NCI-H2029 treated with DMSO at 0.1 percent for 48 hours (cell line): Measurements from ENCODE around the gene SLCO1C1.
"Not testable (repeated sequence)": the region's sequence is repeated elsewhere in the genome, so short reads cannot be mapped to it uniquely, and the experiment has no call there.

Experiments
- DNase-seq: peaks from one replicate; lab custom pipeline; 2025; lab: John Stamatoyannopoulos, UW

The SLCO1C1 gene

GRCh38 chr12:20695232-20695631 is at the start of gene SLCO1C1:
Gene SLCO1C1, plus strand, starts transcription at chr12:20695332. Its CDS starts 4,245 bp downstream, at chr12:20699577.
- no peak for DNase-seq

- DNase-seq = no peak
These were observed 48.8 kb upstream of the SLCO1C1 start for GRCh38 chr12:20646239-20646827.

- DNase-seq = no peak
These were observed 41.3 kb upstream of the SLCO1C1 start for GRCh38 chr12:20653871-20654270.

GRCh38 chr12:20656600-20656999 is 38.5 kb upstream of the SLCO1C1 start:
- no peak for DNase-seq

GRCh38 chr12:20657496-20657895 is 37.6 kb upstream of the SLCO1C1 start:
- DNase-seq = no peak

- no peak for DNase-seq
These were observed 13.8 kb upstream of the SLCO1C1 start for GRCh38 chr12:20681334-20681733.

- DNase-seq = no peak
These were observed 1.2 kb downstream of the SLCO1C1 start for GRCh38 chr12:20696181-20696905.

GRCh38 chr12:20701106-20701505 is 6.0 kb downstream of the SLCO1C1 start:
- no peak for DNase-seq

- no peak for DNase-seq
These were observed 9.7 kb downstream of the SLCO1C1 start for GRCh38 chr12:20704860-20705259.

- no peak for DNase-seq
These were observed 16.7 kb downstream of the SLCO1C1 start for GRCh38 chr12:20711846-20712245.

- no peak for DNase-seq
These were observed 20.9 kb downstream of the SLCO1C1 start for GRCh38 chr12:20716037-20716436.

GRCh38 chr12:20716985-20717384 is 21.9 kb downstream of the SLCO1C1 start:
- no peak for DNase-seq

GRCh38 chr12:20718294-20718693 is 23.2 kb downstream of the SLCO1C1 start:
- no peak for DNase-seq

GRCh38 chr12:20722142-20722541 is 27.0 kb downstream of the SLCO1C1 start:
- no peak for DNase-seq

GRCh38 chr12:20731274-20731673 is 36.1 kb downstream of the SLCO1C1 start:
- no peak for DNase-seq

GRCh38 chr12:20740972-20741371 is 45.8 kb downstream of the SLCO1C1 start:
- no peak for DNase-seq

- no peak for DNase-seq
These were observed 53.1 kb downstream of the SLCO1C1 start for GRCh38 chr12:20748198-20748597.

- no peak for DNase-seq
These were observed 55.9 kb downstream of the SLCO1C1 start for GRCh38 chr12:20751046-20751445.

- no peak for DNase-seq
These were observed 82.3 kb downstream of the SLCO1C1 start for GRCh38 chr12:20777420-20777819.

- DNase-seq = no peak
These were observed 83.8 kb downstream of the SLCO1C1 start for GRCh38 chr12:20778969-20779368.

GRCh38 chr12:20779971-20780370 is 84.8 kb downstream of the SLCO1C1 start:
- DNase-seq = not testable (repeated sequence)

GRCh38 chr12:20783796-20784357 is 88.7 kb downstream of the SLCO1C1 start:
- DNase-seq = not testable (repeated sequence)

- no peak for DNase-seq
These were observed 97.8 kb downstream of the SLCO1C1 start for GRCh38 chr12:20792971-20793370.
